ENCODE measurements around the gene ST7. TPM values are rescaled to one million over a fixed set of nuclear protein-coding genes. Genes with fewer than 3 reads are reported as not detected.

ST7 gene
- total RNA-seq, 1 experiment from 2014 or later: 19.6 TPM

GRCh38 chr7:116985575-116985974 lies 32.3 kb downstream of the ST7 start:
- Histone ChIP-seq H3K27me3 (ENCODE audit: control insufficient read depth, insufficient read depth, low read length) (no peaks in the 10 kb centered on the region), H3K27ac (ENCODE audit: low read length) (no peak overlapping the region), H3K4me3 (ENCODE audit: low read depth in 2 of 2, low read length in 2 of 2) (no peak overlapping the region), H3K4me1 (ENCODE audit: control insufficient read depth, insufficient read depth, low read length) (no peaks in the 10 kb centered on the region; the same call in 1 of the 2 replicates), H3K9me3 (ENCODE audit: control insufficient read depth, insufficient read depth, low read depth, low read length) (no peaks in the 10 kb centered on the region), H3K36me3 (ENCODE audit: control insufficient read depth, insufficient read depth, low read length) (no peaks in the 10 kb centered on the region)
- ChIA-PET POLR2A (no interaction called here), CTCF (interaction anchor here (0.7 to 1.5 kb wide), 4 partner anchors 53 to 182 kb away, joined by 3 to 4 read pairs (median 3); no protein-coding TSS in a partner anchor)
- BruUV-seq (replicated peaks): no TSS peak
- TF ChIP-seq, protein P1, sequence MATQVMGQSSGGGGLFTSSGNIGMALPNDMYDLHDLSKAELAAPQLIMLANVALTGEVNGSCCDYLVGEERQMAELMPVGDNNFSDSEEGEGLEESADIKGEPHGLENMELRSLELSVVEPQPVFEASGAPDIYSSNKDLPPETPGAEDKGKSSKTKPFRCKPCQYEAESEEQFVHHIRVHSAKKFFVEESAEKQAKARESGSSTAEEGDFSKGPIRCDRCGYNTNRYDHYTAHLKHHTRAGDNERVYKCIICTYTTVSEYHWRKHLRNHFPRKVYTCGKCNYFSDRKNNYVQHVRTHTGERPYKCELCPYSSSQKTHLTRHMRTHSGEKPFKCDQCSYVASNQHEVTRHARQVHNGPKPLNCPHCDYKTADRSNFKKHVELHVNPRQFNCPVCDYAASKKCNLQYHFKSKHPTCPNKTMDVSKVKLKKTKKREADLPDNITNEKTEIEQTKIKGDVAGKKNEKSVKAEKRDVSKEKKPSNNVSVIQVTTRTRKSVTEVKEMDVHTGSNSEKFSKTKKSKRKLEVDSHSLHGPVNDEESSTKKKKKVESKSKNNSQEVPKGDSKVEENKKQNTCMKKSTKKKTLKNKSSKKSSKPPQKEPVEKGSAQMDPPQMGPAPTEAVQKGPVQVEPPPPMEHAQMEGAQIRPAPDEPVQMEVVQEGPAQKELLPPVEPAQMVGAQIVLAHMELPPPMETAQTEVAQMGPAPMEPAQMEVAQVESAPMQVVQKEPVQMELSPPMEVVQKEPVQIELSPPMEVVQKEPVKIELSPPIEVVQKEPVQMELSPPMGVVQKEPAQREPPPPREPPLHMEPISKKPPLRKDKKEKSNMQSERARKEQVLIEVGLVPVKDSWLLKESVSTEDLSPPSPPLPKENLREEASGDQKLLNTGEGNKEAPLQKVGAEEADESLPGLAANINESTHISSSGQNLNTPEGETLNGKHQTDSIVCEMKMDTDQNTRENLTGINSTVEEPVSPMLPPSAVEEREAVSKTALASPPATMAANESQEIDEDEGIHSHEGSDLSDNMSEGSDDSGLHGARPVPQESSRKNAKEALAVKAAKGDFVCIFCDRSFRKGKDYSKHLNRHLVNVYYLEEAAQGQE (IDR thresholded peaks at IDR 0.05; ENCODE audit: insufficient read depth in 1 of 2, low read depth in 2 of 2, low read length in 1 of 2): no peak
- TF ChIP-seq POLR2AphosphoS5 (IDR thresholded peaks at IDR 0.05; ENCODE audit: low read depth, low read length): no peak
- in situ Hi-C loops (cut with HindIII; ENCODE audit: low pct_unique_long_range_greater_than_20kb, low sequenced_read_pairs): no loop called here
- ATAC-seq (no peak), DNase-seq (ENCODE audit: low read depth, low spot score) (no peak)
- intact Hi-C loops (cut with micrococcal nuclease; ENCODE audit: unreplicated experiment): loop anchor here (5.0 kb wide), 2 partner anchors 53 to 402 kb away; no protein-coding TSS in a partner anchor

DNA sequence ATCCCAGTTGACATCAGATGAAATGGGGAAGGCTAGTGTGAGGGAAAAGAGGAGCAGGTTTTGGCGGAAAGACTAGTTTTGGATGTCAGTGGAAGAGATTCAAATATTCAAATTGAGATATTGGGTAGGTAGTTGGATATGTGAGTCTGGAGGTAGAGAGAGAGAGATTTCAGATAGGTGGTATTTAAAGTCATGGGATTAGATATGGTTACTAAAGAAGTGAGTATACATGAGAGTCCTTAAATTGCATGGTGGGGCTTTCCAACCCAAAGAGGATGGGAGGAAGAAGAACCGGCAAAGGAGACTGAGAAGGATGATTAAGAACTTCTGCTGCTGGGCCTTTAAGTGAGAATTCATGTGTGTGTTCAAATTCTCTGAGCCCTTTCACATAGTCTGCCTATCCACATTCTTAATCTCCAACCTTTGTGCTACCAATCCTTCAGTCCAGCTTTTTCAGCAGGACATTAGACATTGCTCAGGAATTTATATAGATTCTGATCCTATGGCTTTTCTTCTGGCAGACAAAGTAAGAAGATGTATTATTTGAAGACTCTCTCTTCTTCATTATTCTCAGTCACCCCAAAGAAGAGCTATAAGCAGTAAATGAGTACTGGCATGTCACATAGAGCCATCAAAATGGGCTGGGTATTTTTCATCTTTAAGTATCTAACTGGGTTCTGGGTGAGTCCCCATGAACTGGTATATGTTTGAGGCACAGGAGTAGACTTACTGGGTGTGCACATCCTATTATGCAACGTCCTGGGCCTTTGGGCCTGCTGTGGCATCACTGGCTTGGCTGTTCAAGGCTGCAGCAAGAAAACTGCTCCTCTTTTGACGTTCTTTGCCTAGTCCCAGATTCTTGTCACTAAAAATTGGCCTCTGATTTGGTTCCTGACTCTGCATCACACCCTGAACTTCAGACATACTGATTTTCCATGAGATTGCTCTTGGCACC lies 33.6 kb downstream of the ST7 start:
- no TSS peak for BruUV-seq (replicated peaks)
- DNase-seq (ENCODE audit: low read depth, low spot score) (no peak), ATAC-seq (peak; percentile 60; the same call in 1 of the 2 replicates)
- Histone ChIP-seq H3K27ac (ENCODE audit: low read length) (no peak overlapping the region), H3K27me3 (ENCODE audit: control insufficient read depth, insufficient read depth, low read length) (no peaks in the 10 kb centered on the region), H3K9me3 (ENCODE audit: control insufficient read depth, insufficient read depth, low read depth, low read length) (no peaks in the 10 kb centered on the region), H3K36me3 (ENCODE audit: control insufficient read depth, insufficient read depth, low read length) (no peaks in the 10 kb centered on the region), H3K4me3 (ENCODE audit: low read depth in 2 of 2, low read length in 2 of 2) (no peak overlapping the region), H3K4me1 (ENCODE audit: control insufficient read depth, insufficient read depth, low read length) (no peaks in the 10 kb centered on the region; the same call in 1 of the 2 replicates)
- ChIA-PET CTCF (interaction anchor here (0.7 kb wide), 1 partner anchor 132 kb away, joined by 4 read pairs; no protein-coding TSS in a partner anchor), POLR2A (no interaction called here)
- intact Hi-C loops (cut with micrococcal nuclease; ENCODE audit: unreplicated experiment) (loop anchor here (1.0 to 5.0 kb wide), 3 partner anchors 55 to 400 kb away; no protein-coding TSS in a partner anchor), in situ Hi-C loops (cut with HindIII; ENCODE audit: low pct_unique_long_range_greater_than_20kb, low sequenced_read_pairs) (no loop called here)
- TF ChIP-seq TCF7L2 (IDR thresholded peaks at IDR 0.05; ENCODE audit: low read depth, low read length) (no peak), CTCF (IDR thresholded peaks at IDR 0.05) (no peak), SIN3A (IDR thresholded peaks at IDR 0.05; ENCODE audit: borderline replicate concordance, insufficient read depth, low read depth, low read length) (no peak)

All from Panc1 (cell line).